K562 (cell line): ENCODE results near the gene UBE2E2. TPM values are rescaled to one million over a fixed set of nuclear protein-coding genes. Genes with fewer than 3 reads are reported as not detected.

Experiments
- ATAC-seq: fragments of 200-7000 bp; cut with Tn5 transposase; 3 replicates; pipeline ENCODE4 v1.9.1; 2020; ENCODE audit warnings: moderate library complexity
- BruUV-seq: library from RNA; stranded (reverse); fragments of 400-500 nt; replicated peaks from 2 replicates; lab custom pipeline; 2021; lab: Mats Ljungman, UMichigan
- CTCF ChIA-PET: fragments of 300-600 bp; formaldehyde crosslinking; extraction: SDS; loops from one replicate; lab custom pipeline; 2021; ENCODE audit warnings: low intra/inter-chr PET ratio; lab: Yijun Ruan, JAX
- POLR2A ChIA-PET: fragments of 300-600, 350-650 bp; sonication (Branson Sonifier 250); formaldehyde crosslinking; extraction: SDS; loops from one replicate; lab custom pipeline; 2021; ENCODE audit warnings: antibody characterized with exemption, inconsistent platforms; lab: Yijun Ruan, JAX
- DNase-seq, 4 experiments: peaks; one replicate each; pipeline versions ENCODE4 v3.0.0 to v3.0.0-alpha.2; 2011 to 2018; ENCODE audit warnings: low spot score in 3 of 4, mixed read lengths in 3 of 4; ENCODE audit errors: extremely low read depth in 1 of 4
- FAIRE-seq: peaks from 2 replicates; lab custom pipeline; 2011; peaks lifted over from hg19 to GRCh38; lab: Jason Lieb, UNC
- H2AFZ ChIP-seq: 2 replicates; pipeline ENCODE4 v1.6.0; 2011; ENCODE audit warnings: low read depth, low read length, control low read depth, inconsistent platforms
- H3K27ac ChIP-seq: fragments of 200-600 bp; 3 replicates; pipeline ENCODE4 v1.8.0; 2011; ENCODE audit warnings: low read depth, mild to moderate bottlenecking, control low read depth, inconsistent platforms, low read length, moderate library complexity, mixed read lengths; ENCODE audit errors: extremely low read depth
- H3K27me3 ChIP-seq, 2 experiments: fragments of 300-600 bp in 1 of 2; 2 replicates in 1 of 2; 3 replicates in 1 of 2; pipeline versions ENCODE4 v1.6.0 to v1.8.0; 2011; ENCODE audit warnings: inconsistent platforms in 2 of 2, low read length in 2 of 2, mild to moderate bottlenecking in 1 of 2, mixed read lengths in 1 of 2, moderate library complexity in 1 of 2; ENCODE audit not compliant: control insufficient read depth in 2 of 2, insufficient read depth in 2 of 2
- H3K36me3 ChIP-seq: fragments of 300-600 bp; 3 replicates; pipeline ENCODE4 v1.8.0; 2011; ENCODE audit warnings: mild to moderate bottlenecking, low read length, inconsistent platforms; ENCODE audit not compliant: control insufficient read depth, insufficient read depth
- H3K4me1 ChIP-seq, 2 experiments: fragments of 200-600 bp in 1 of 2; replicated peaks in 1 of 2; 2 replicates in 1 of 2; 3 replicates in 1 of 2; pipeline versions ENCODE4 v1.5.1 to v1.8.0; 2011; ENCODE audit warnings: inconsistent platforms in 2 of 2, low read length in 2 of 2, mild to moderate bottlenecking in 1 of 2, mixed read lengths in 1 of 2, moderate library complexity in 1 of 2; ENCODE audit not compliant: control insufficient read depth in 2 of 2, insufficient read depth in 2 of 2
- H3K4me2 ChIP-seq: 2 replicates; pipeline ENCODE4 v1.6.1; 2011; ENCODE audit warnings: low read length, control low read depth, inconsistent platforms, mixed read lengths; ENCODE audit not compliant: insufficient read depth
- H3K4me3 ChIP-seq: fragments of 200-600 bp; sonication (generic), shearing (Covaris generic); 2 replicates; pipeline ENCODE4 v1.5.1; 2016; ENCODE audit warnings: control low read depth, inconsistent platforms
- H3K79me2 ChIP-seq: fragments of 200-600 bp; 3 replicates; pipeline ENCODE4 v1.8.0; 2011; ENCODE audit warnings: low read length, inconsistent platforms; ENCODE audit not compliant: control insufficient read depth, insufficient read depth
- H3K9ac ChIP-seq, 2 experiments: 2 replicates each; pipeline versions ENCODE4 v1.6.0 to v1.6.1; 2011; ENCODE audit warnings: low read depth in 2 of 2, low read length in 2 of 2, control low read depth in 1 of 2, inconsistent platforms in 1 of 2, mild to moderate bottlenecking in 1 of 2, mixed read lengths in 1 of 2; ENCODE audit not compliant: insufficient read depth in 1 of 2
- H3K9me1 ChIP-seq: one replicate; pipeline ENCODE4 v1.6.0; 2011; ENCODE audit warnings: inconsistent platforms, mild to moderate bottlenecking, low read length, moderate library complexity; ENCODE audit not compliant: control insufficient read depth, insufficient read depth
- H3K9me3 ChIP-seq: replicated peaks from 2 replicates; pipeline ENCODE4 v1.5.1; 2011; ENCODE audit warnings: low read depth, low read length, inconsistent platforms; ENCODE audit not compliant: control insufficient read depth, insufficient read depth
- H4K20me1 ChIP-seq: replicated peaks from 2 replicates; pipeline ENCODE4 v1.6.1; 2011; ENCODE audit warnings: low read length, inconsistent platforms, mixed read lengths; ENCODE audit not compliant: control insufficient read depth, insufficient read depth
- GTF2B ChIP-seq: IDR thresholded peaks from 2 replicates; pipeline ENCODE4 v1.6.1; 2011; ENCODE audit not compliant: insufficient read length; ENCODE audit errors: extremely low read depth
- LCOR ChIP-seq: sonication (generic); formaldehyde crosslinking; IDR thresholded peaks from 2 replicates; pipeline ENCODE4 v1.8.0; 2022; ENCODE audit warnings: mild to moderate bottlenecking, missing genetic modification reagents
- MTA2 ChIP-seq: fragments of 450-650 bp; IDR thresholded peaks from 2 replicates; pipeline ENCODE4 v1.6.1; 2016; ENCODE audit warnings: low read depth
- OTX1 ChIP-seq: fragments of 450-650 bp; formaldehyde crosslinking; IDR thresholded peaks from 2 replicates; pipeline ENCODE4 v1.4.0; 2022; ENCODE audit warnings: mild to moderate bottlenecking
- PYGO2 ChIP-seq: fragments of 450-650 bp; IDR thresholded peaks from 2 replicates; pipeline ENCODE4 v1.6.1; 2016; ENCODE audit warnings: mild to moderate bottlenecking, missing genetic modification characterization, moderate library complexity, missing compliant biosample characterization
- SAP30 ChIP-seq: fragments of 200-600 bp; sonication (generic); IDR thresholded peaks from 2 replicates; pipeline ENCODE4 v1.6.1; 2012; ENCODE audit warnings: borderline replicate concordance, low read depth, mild to moderate bottlenecking, moderate library complexity, low read length, control low read depth, inconsistent platforms; ENCODE audit not compliant: insufficient read depth, poor library complexity, severe bottlenecking
- STAG1 ChIP-seq: sonication (generic); formaldehyde crosslinking; IDR thresholded peaks from 2 replicates; pipeline ENCODE4 v1.5.0; 2020; ENCODE audit warnings: missing genetic modification reagents, borderline replicate concordance
- THAP7 ChIP-seq: fragments of 250-450 bp; sonication (Bioruptor Pico); IDR thresholded peaks from 2 replicates; pipeline ENCODE4 v1.5.0; 2021
- TSHZ1 ChIP-seq: fragments of 250-450 bp; sonication (Bioruptor Pico); IDR thresholded peaks from 2 replicates; pipeline ENCODE4 v1.4.0; 2020; ENCODE audit warnings: mild to moderate bottlenecking, moderate library complexity
- WGBS: fragments of 100-300 bp; shearing (Covaris generic); methylation state at CpG from one replicate; pipeline ENCODE4 v1.1.6; 2016; ENCODE audit warnings: low coverage, mixed read lengths; ENCODE audit not compliant: insufficient coverage; ENCODE audit errors: missing lambda C conversion rate; 5-methylcytosine and 5-hydroxymethylcytosine counted together
- in situ Hi-C: fragments of 300-500 bp; cut with MboI; formaldehyde crosslinking; loops from 4 replicates; pipeline ENCODE4 v1.15.0; 2018; ENCODE audit warnings: inconsistent platforms, mixed read lengths
- intact Hi-C: fragments of 100-400 bp; cut with micrococcal nuclease; formaldehyde crosslinking; loops from 2 replicates; pipeline ENCODE4 v1.14.2; 2022
- polyA plus RNA-seq, 8 experiments: library from polyadenylated mRNA; depleted of rRNA in 4 of 8; stranded (reverse) in 5 of 8; unstranded in 3 of 8; fragments of >200 nt; fragmentation: Nextera tagmentation in 2 of 8; fragmentation: Illumina TruSeq in 1 of 8; extraction: Ambion mirVana in 2 of 8; extraction: Trizol in 1 of 8; gene quantifications; 2 replicates each; pipeline versions ENCODE4 v1.2.1 to v1.2.3, GENCODE V29; 2011 to 2014; ENCODE audit warnings: inconsistent platforms in 1 of 8, missing spikeins in 1 of 8
- total RNA-seq, 7 experiments: library from RNA; depleted of rRNA in 6 of 7; stranded (reverse); fragments of >200 nt in 6 of 7; fragmentation: Illumina TruSeq in 2 of 7; extraction: Trizol in 2 of 7; gene quantifications; 2 replicates each; pipeline versions ENCODE4 v1.2.1 to v1.2.3, GENCODE V29; 2011 to 2021; ENCODE audit warnings: low replicate concordance in 1 of 7

Gene UBE2E2
- total and polyA plus RNA-seq, 9 of the 15 experiments (the other 6 are each of a cell fraction or from before 2014, with no cell fraction given) = 0.22 to 5.1 (median 1.9) TPM

- Histone ChIP-seq H3K27ac (no peak overlapping the region), H3K4me3 (no peak overlapping the region), H3K27me3 (no peaks in the 10 kb centered on the region), H3K4me2 (no peak overlapping the region), H2AFZ (no peak overlapping the region), H3K4me1 (no peaks in the 10 kb centered on the region), H3K9me1 (no peaks in the 10 kb centered on the region), H3K9me3 (no peaks in the 10 kb centered on the region), H3K9ac (no peak overlapping the region), H3K79me2 (no peaks in the 10 kb centered on the region), H3K36me3 (no peaks in the 10 kb centered on the region), H4K20me1 (no peaks in the 10 kb centered on the region)
- ATAC-seq = no peak
- CTCF ChIA-PET = no interaction called here
- no TSS peak for BruUV-seq
- 0% methylated on average over 1 of the region's 1 CpG for WGBS
- intact Hi-C loops (no loop called here), in situ Hi-C loops (no loop called here)
- FAIRE-seq = no peak
- no peak for TF ChIP-seq LCOR (CRISPR knock-in tag)
- no peak for DNase-seq
- POLR2A ChIA-PET = no interaction called here
These were observed 85.2 kb downstream of the UBE2E2 start for GRCh38 chr3:23288286-23288685.

- Histone ChIP-seq H3K9me3 (no peaks in the 10 kb centered on the region), H3K36me3 (no peaks in the 10 kb centered on the region), H3K4me3 (no peak overlapping the region), H3K4me1 (no peaks in the 10 kb centered on the region), H3K79me2 (no peaks in the 10 kb centered on the region), H2AFZ (no peak overlapping the region), H3K27me3 (no peaks in the 10 kb centered on the region), H3K27ac (no peak overlapping the region), H3K9me1 (no peaks in the 10 kb centered on the region), H3K4me2 (no peak overlapping the region), H4K20me1 (no peaks in the 10 kb centered on the region), H3K9ac (no peak overlapping the region)
- ATAC-seq = no peak
- WGBS = 0% methylated on average over 2 of the region's 2 CpGs
- ChIA-PET CTCF (no interaction called here), POLR2A (no interaction called here)
- no peak for TF ChIP-seq STAG1 (CRISPR knock-in tag)
- no peak for TF ChIP-seq SAP30
- TF ChIP-seq TSHZ1 (CRISPR knock-in tag) = no peak
- TF ChIP-seq OTX1 (CRISPR knock-in tag) = no peak
- no peak for TF ChIP-seq GTF2B
- TF ChIP-seq PYGO2 (tag) = no peak
- no peak for TF ChIP-seq MTA2
- TF ChIP-seq THAP7 (CRISPR knock-in tag) = no peak
- no TSS peak for BruUV-seq
- intact Hi-C loops (no loop called here), in situ Hi-C loops (no loop called here)
- no peak for DNase-seq
- no peak for FAIRE-seq
These were observed 85.6 kb downstream of the UBE2E2 start for GRCh38 chr3:23288715-23289114.
